Measurements from ENCODE around the gene PARD3.

Gene PARD3

GRCh38 chr10:34587002-34587679, 228.0 kb downstream of the PARD3 start:
- DNase-seq: no peak

- DNase-seq: no peak
Measured at GRCh38 chr10:34585422-34586112, 229.5 kb downstream of the PARD3 start.

GRCh38 chr10:34584164-34584563, 230.9 kb downstream of the PARD3 start:
- no peak for DNase-seq

- no peak for DNase-seq
Measured at GRCh38 chr10:34581801-34582532, 233.1 kb downstream of the PARD3 start.

GRCh38 chr10:34580643-34581042, 234.5 kb downstream of the PARD3 start:
- DNase-seq: no peak

GRCh38 chr10:34580214-34580613, 234.9 kb downstream of the PARD3 start:
- no peak for DNase-seq

GRCh38 chr10:34578468-34578867, 236.6 kb downstream of the PARD3 start:
- no peak for DNase-seq

GRCh38 chr10:34576797-34577196, 238.3 kb downstream of the PARD3 start:
- peak in 3 of 56 donors; percentile 3 to 27 (median 14) for DNase-seq

- DNase-seq: no peak
Measured at GRCh38 chr10:34575882-34576281, 239.2 kb downstream of the PARD3 start.

GRCh38 chr10:34574353-34574934, 240.7 kb downstream of the PARD3 start:
- DNase-seq: no peak

- no peak for DNase-seq
Measured at GRCh38 chr10:34570887-34571286, 244.2 kb downstream of the PARD3 start.

- DNase-seq: no peak
Measured at GRCh38 chr10:34567659-34568253, 247.3 kb downstream of the PARD3 start.

- DNase-seq: no peak
Measured at GRCh38 chr10:34565934-34566333, 249.2 kb downstream of the PARD3 start.

GRCh38 chr10:34558093-34558583, 257.0 kb downstream of the PARD3 start:
- DNase-seq: no peak

- DNase-seq: no peak
Measured at GRCh38 chr10:34557173-34557572, 257.9 kb downstream of the PARD3 start.

GRCh38 chr10:34555653-34556052, 259.4 kb downstream of the PARD3 start:
- DNase-seq: no peak

- no peak for DNase-seq
Measured at GRCh38 chr10:34553747-34554146, 261.3 kb downstream of the PARD3 start.

GRCh38 chr10:34551295-34551694, 263.8 kb downstream of the PARD3 start:
- no peak for DNase-seq

- DNase-seq: no peak
Measured at GRCh38 chr10:34549953-34550352, 265.1 kb downstream of the PARD3 start.

GRCh38 chr10:34549001-34549400, 266.1 kb downstream of the PARD3 start:
- DNase-seq: no peak

- no peak for DNase-seq
Measured at GRCh38 chr10:34548466-34548865, 266.6 kb downstream of the PARD3 start.

Measured in amygdala (tissue), 56 donors.